ENCODE results near the gene IL11.
A peak's percentile ranks its signal among the peaks of the same experiment; 100 is the strongest.
"Not testable (repeated sequence)": the region's sequence is repeated elsewhere in the genome, so short reads cannot be mapped to it uniquely, and the experiment has no call there.

The IL11 gene

DNA sequence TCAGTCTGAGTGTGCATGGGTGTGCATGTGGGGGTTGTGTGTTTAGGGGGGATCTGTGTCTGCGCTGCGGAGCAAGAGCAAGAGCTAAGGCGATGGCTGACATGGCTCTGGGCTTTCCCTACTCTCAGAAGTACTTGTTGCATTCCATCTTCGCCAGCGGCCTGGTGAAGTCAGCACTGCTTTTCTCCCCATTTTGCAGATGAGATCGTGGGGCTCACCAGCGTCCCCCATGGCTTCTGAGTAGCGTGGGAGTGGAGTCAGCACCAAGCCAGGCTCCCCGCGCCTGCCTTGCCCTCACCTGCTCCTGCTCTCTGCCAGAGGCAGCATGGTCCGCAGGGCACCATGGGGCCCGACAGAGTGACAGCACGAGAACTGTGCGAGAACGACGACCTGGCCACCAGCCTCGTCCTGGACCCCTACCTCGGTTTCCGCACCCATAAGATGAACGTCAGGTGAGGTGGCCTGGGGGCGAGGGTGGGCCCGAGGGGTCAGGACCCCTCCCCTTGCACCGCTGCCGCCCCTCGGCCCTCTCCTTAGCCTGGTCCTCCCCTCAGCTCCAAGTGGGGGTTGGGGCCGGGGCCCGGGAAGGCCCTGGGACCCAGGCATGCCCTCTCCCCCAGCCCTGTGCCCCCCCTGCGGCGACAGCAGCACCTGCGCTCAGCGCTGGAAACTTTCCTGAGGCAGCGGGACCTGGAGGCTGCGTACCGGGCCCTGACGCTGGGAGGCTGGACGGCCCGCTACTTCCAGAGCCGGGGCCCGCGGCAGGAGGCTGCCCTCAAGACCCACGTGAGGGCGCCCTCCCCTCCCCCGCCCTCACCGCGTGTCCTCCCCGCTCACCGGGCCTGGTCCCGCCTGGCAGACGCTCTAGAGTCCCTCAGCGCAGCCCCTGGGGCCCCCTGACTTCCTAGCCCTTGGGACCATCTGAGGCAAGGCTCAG, 28.4 kb downstream of the IL11 start:
- no peaks in the 10 kb centered on the region for H3K27me3 ChIP-seq (ENCODE audit: insufficient read depth, low read length)
- no peaks in the 10 kb centered on the region for H3K9me3 ChIP-seq (ENCODE audit: insufficient read depth, low read depth, low read length)
- H3K36me3 ChIP-seq (ENCODE audit: insufficient read depth, low read depth, low read length): peaks cover 38% of the 10 kb centered on the region
- peak overlapping the region; percentile 87 for H3K4me3 ChIP-seq (ENCODE audit: low read length)
- peak overlapping the region; percentile 30 for H3K27ac ChIP-seq (ENCODE audit: low read length)
- peaks cover 5% of the 10 kb centered on the region; the same call in 1 of the 2 replicates for H3K4me1 ChIP-seq (ENCODE audit: insufficient read depth, low read length)
- peak overlapping the region; percentile 51 for H3K9ac ChIP-seq (ENCODE audit: low read depth, low read length)

DNA sequence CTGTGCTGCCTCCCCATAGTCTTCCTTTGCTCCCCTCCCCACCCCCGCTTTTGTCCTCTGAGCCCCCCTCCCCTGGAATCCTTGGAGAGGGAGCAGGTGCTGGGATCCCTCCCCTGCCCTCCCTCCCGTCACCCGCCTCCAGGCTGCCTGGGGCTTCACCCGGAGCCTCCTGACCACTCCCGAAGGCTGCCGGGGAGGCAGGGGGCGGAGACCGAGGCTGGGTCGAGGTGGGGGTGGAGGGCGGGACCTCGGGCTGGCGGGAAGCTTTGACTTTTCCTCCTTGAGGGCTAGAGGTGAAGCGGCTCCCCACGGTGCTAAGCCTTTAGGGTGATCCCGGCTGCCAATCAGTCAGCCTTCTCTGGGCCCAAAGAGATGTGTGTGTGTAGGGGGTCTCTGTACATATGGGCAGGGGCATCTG, 29.1 kb downstream of the IL11 start:
- peak overlapping the region; percentile 30 for H3K27ac ChIP-seq (ENCODE audit: low read length)

GRCh38 chr19:55340784-55341147, 29.5 kb downstream of the IL11 start:
- Histone ChIP-seq H3K4me3 (ENCODE audit: low read length) (peak overlapping the region; percentile 87), H3K9me3 (ENCODE audit: insufficient read depth, low read depth, low read length) (no peaks in the 10 kb centered on the region), H3K27ac (ENCODE audit: low read length) (no peak overlapping the region), H3K9ac (ENCODE audit: low read depth, low read length) (peak overlapping the region; percentile 82), H3K36me3 (ENCODE audit: insufficient read depth, low read depth, low read length) (peaks cover 31% of the 10 kb centered on the region), H3K4me1 (ENCODE audit: insufficient read depth, low read length) (peaks cover 5% of the 10 kb centered on the region; the same call in 1 of the 2 replicates), H3K27me3 (ENCODE audit: insufficient read depth, low read length) (no peaks in the 10 kb centered on the region; the same call in 1 of the 2 replicates)

More for the DNA sequence above, 29.1 kb downstream of the IL11 start:
- peaks cover 35% of the 10 kb centered on the region for H3K36me3 ChIP-seq (ENCODE audit: insufficient read depth, low read depth, low read length)
- peak overlapping the region; percentile 82 for H3K9ac ChIP-seq (ENCODE audit: low read depth, low read length)
- peaks cover 5% of the 10 kb centered on the region; the same call in 1 of the 2 replicates for H3K4me1 ChIP-seq (ENCODE audit: insufficient read depth, low read length)
- H3K4me3 ChIP-seq (ENCODE audit: low read length): peak overlapping the region; percentile 87
- no peaks in the 10 kb centered on the region; the same call in 1 of the 2 replicates for H3K27me3 ChIP-seq (ENCODE audit: insufficient read depth, low read length)
- H3K9me3 ChIP-seq (ENCODE audit: insufficient read depth, low read depth, low read length): no peaks in the 10 kb centered on the region

DNA sequence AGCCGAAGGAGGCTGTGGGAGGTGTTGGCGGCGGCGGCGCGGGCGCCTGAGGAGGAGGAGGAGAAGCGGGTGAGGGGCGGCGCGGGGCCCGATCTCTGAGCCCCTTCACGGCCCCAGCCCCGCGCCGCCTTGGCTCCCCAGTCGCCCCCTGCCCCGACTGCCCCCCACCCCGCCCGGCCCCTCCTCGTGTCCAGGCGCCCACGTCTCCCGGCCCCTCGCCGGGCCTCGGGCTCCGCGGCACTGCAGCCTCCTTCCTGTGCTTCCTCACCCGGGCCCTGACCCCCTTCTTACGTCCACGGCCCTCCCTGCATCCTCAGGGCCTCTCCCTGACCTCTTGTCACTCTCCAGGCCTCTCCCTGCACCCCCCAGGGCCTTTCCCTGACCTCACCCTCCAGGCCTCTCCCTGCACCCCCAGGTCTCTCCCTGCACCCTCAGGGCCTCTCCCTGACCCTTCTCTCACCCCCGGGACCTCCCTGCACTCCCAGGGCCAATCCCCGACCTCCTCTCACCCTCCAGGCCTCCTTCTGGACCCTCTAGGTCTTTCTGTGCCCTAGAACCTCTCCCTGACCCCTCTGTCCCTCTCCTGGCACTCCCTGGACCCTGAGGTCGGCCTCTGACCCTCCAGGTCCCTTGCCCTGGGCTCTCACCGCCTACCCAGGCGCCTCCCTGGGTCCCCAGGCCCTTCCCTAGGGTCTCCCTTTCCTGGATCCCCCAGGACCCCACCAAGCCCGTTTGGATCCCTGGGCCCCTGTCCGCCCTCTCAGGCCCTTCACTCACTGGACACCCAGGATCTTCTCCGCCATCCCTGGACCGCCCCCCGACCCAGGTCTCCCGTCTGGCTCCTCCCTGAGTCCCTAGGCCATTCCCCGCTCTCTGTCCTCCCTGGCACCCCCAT, 30.1 kb downstream of the IL11 start:
- Histone ChIP-seq H3K9ac (ENCODE audit: low read depth, low read length) (peak overlapping the region; percentile 82), H3K4me3 (ENCODE audit: low read length) (peak overlapping the region; percentile 87), H3K27ac (ENCODE audit: low read length) (no peak overlapping the region), H3K9me3 (ENCODE audit: insufficient read depth, low read depth, low read length) (no peaks in the 10 kb centered on the region), H3K27me3 (ENCODE audit: insufficient read depth, low read length) (no peaks in the 10 kb centered on the region; the same call in 1 of the 2 replicates), H3K4me1 (ENCODE audit: insufficient read depth, low read length) (peaks cover 5% of the 10 kb centered on the region; the same call in 1 of the 2 replicates), H3K36me3 (ENCODE audit: insufficient read depth, low read depth, low read length) (peaks cover 27% of the 10 kb centered on the region)

GRCh38 chr19:55339105-55339888, 31.0 kb downstream of the IL11 start, which contains the start of gene KMT5C:
Gene KMT5C (plus strand): TSS chr19:55339876. CDS start chr19:55341937, 2,061 bp downstream.
- H3K27me3 ChIP-seq (ENCODE audit: insufficient read depth, low read length): no peaks in the 10 kb centered on the region; the same call in 1 of the 2 replicates
- H3K4me3 ChIP-seq (ENCODE audit: low read length): peak within 1 kb of the TSS; percentile 87
- no peaks in the 10 kb centered on the region for H3K9me3 ChIP-seq (ENCODE audit: insufficient read depth, low read depth, low read length)
- peak within 1 kb of the TSS; percentile 87 for H3K9ac ChIP-seq (ENCODE audit: low read depth, low read length)
- peaks cover 22% of the 10 kb centered on the region for H3K36me3 ChIP-seq (ENCODE audit: insufficient read depth, low read depth, low read length)
- H3K4me1 ChIP-seq (ENCODE audit: insufficient read depth, low read length): peaks cover 5% of the 10 kb centered on the region; the same call in 1 of the 2 replicates
- H3K27ac ChIP-seq (ENCODE audit: low read length): peak within 1 kb of the TSS; percentile 48

DNA sequence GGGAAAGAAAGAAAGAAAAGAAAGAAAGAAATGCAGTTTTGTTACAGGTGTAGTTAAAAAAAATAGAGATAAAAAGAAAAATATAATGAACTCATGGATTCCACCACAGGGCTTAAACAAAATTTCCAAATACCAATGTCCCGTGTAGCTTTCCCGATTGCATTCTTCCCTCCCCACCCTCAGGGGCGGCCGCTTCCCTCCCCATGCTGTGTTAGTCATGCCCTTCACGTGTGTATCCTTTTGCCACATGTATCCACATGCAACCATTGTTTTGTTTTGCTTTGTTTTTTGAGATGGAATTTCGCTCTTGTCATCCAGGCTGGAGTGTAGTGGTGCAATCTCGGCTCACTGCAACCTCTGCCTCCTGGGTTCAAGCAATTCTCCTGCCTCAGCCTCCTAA, 34.2 kb downstream of the IL11 start:
- Histone ChIP-seq H3K9ac (ENCODE audit: low read depth, low read length) (no peak overlapping the region), H3K9me3 (ENCODE audit: insufficient read depth, low read depth, low read length) (no peaks in the 10 kb centered on the region), H3K4me3 (ENCODE audit: low read length) (no peak overlapping the region), H3K27me3 (ENCODE audit: insufficient read depth, low read length) (no peaks in the 10 kb centered on the region; the same call in 1 of the 2 replicates), H3K4me1 (ENCODE audit: insufficient read depth, low read length) (no peaks in the 10 kb centered on the region; the same call in 1 of the 2 replicates), H3K36me3 (ENCODE audit: insufficient read depth, low read depth, low read length) (no peaks in the 10 kb centered on the region), H3K27ac (ENCODE audit: low read length) (no peak overlapping the region)

- H3K9me3 ChIP-seq (ENCODE audit: insufficient read depth, low read depth, low read length): no peaks in the 10 kb centered on the region
- H3K4me3 ChIP-seq (ENCODE audit: low read length): no peak overlapping the region
- H3K27ac ChIP-seq (ENCODE audit: low read length): no peak overlapping the region
- H3K4me1 ChIP-seq (ENCODE audit: insufficient read depth, low read length): no peaks in the 10 kb centered on the region; the same call in 1 of the 2 replicates
- no peaks in the 10 kb centered on the region for H3K36me3 ChIP-seq (ENCODE audit: insufficient read depth, low read depth, low read length)
- no peak overlapping the region for H3K9ac ChIP-seq (ENCODE audit: low read depth, low read length)
- H3K27me3 ChIP-seq (ENCODE audit: insufficient read depth, low read length): no peaks in the 10 kb centered on the region; the same call in 1 of the 2 replicates
Observed at GRCh38 chr19:55333870-55334269, 36.4 kb downstream of the IL11 start.

GRCh38 chr19:55329791-55330190, 40.5 kb downstream of the IL11 start:
- not testable (repeated sequence) for H3K9me3 ChIP-seq (ENCODE audit: insufficient read depth, low read depth, low read length); H3K9ac ChIP-seq (ENCODE audit: low read depth, low read length); H3K4me1 ChIP-seq (ENCODE audit: insufficient read depth, low read length); H3K27ac ChIP-seq (ENCODE audit: low read length); H3K4me3 ChIP-seq (ENCODE audit: low read length); H3K36me3 ChIP-seq (ENCODE audit: insufficient read depth, low read depth, low read length); H3K27me3 ChIP-seq (ENCODE audit: insufficient read depth, low read length)

- not testable (repeated sequence) for H3K9ac ChIP-seq (ENCODE audit: low read depth, low read length); H3K4me1 ChIP-seq (ENCODE audit: insufficient read depth, low read length); H3K27ac ChIP-seq (ENCODE audit: low read length); H3K27me3 ChIP-seq (ENCODE audit: insufficient read depth, low read length); H3K4me3 ChIP-seq (ENCODE audit: low read length); H3K9me3 ChIP-seq (ENCODE audit: insufficient read depth, low read depth, low read length); H3K36me3 ChIP-seq (ENCODE audit: insufficient read depth, low read depth, low read length)
Observed at GRCh38 chr19:55328774-55329318, 41.4 kb downstream of the IL11 start.

DNA sequence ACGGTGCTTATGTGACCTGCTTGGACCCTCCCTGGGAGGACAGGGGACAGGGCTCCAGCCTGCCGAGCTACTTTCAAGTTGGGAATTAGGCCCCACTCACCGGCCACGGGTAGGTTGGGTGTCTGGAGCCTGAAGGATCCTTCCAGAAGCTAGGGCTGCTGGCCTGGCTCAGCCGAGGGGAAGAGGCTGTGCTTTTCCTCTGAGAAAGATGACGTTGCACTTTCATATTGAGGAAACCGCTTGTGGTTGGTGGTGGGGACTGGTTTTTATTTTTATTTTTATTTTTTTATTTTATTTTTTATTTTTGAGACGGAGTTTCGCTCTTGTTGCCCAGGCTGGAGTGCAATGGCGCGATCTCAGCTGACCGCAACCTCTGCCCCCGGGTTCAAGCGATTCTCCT, 45.1 kb downstream of the IL11 start, which contains the start of gene TMEM150B:
Gene TMEM150B, minus strand, starts transcription at position 170 of the 400 bp plus-strand sequence. CDS start 4,305 bp downstream, outside the sequence.
- Histone ChIP-seq H3K9me3 (ENCODE audit: insufficient read depth, low read depth, low read length) (no peaks in the 10 kb centered on the region), H3K36me3 (ENCODE audit: insufficient read depth, low read depth, low read length) (no peaks in the 10 kb centered on the region), H3K27ac (ENCODE audit: low read length) (no peak within 1 kb of the TSS), H3K27me3 (ENCODE audit: insufficient read depth, low read length) (no peaks in the 10 kb centered on the region), H3K4me1 (ENCODE audit: insufficient read depth, low read length) (no peaks in the 10 kb centered on the region), H3K9ac (ENCODE audit: low read depth, low read length) (no peak within 1 kb of the TSS), H3K4me3 (ENCODE audit: low read length) (no peak within 1 kb of the TSS)
